Naive thymus-derived CD8-positive, alpha-beta T cell (primary cell): ENCODE results near the gene SDF4. TPM values are rescaled to one million over a fixed set of nuclear protein-coding genes. Genes with fewer than 3 reads are reported as not detected.

ENCODE experiments used
- ATAC-seq, 2 donors: fragments of 150-1000 bp; cut with Tn5 transposase in 1 of 2; sonication (Bioruptor Pico), chemical (Tn5 transposase) in 1 of 2; 1 replicate in 1 of 2; 2 replicates in 1 of 2; pipeline ENCODE4 v1.10.0; 2021; ENCODE audit warnings: mild to moderate bottlenecking in 2 of 2, moderate library complexity in 2 of 2
- POLR2A ChIA-PET: fragments of 350-600 bp; sonication (Branson Sonifier 250); formaldehyde crosslinking; loops from one replicate; lab custom pipeline; 2021; ENCODE audit warnings: antibody characterized with exemption; lab: Charles Lee
- DNase-seq, 10 donors: peaks; one replicate each; pipeline versions ENCODE4 v3.0.0 to v3.0.0-alpha.2; 2020 to 2022
- H3K27ac Mint-ChIP-seq, 10 donors: one replicate each; pipeline ENCODE4 v1.8.0; 2020 to 2022; ENCODE audit warnings: mild to moderate bottlenecking in 10 of 10, mixed read lengths in 10 of 10, moderate library complexity in 4 of 10, inconsistent platforms in 1 of 10
- H3K27me3 Mint-ChIP-seq, 5 donors: one replicate each; pipeline ENCODE4 v1.8.0; 2021 to 2022; ENCODE audit warnings: mixed read lengths in 5 of 5
- H3K36me3 Mint-ChIP-seq, 3 donors: one replicate each; pipeline ENCODE4 v1.8.0; 2020 to 2022; ENCODE audit warnings: mixed read lengths in 3 of 3, mild to moderate bottlenecking in 2 of 3, inconsistent platforms in 1 of 3
- H3K4me1 Mint-ChIP-seq, 4 donors: one replicate each; pipeline ENCODE4 v1.8.0; 2021 to 2022; ENCODE audit warnings: mixed read lengths in 4 of 4
- H3K4me3 Mint-ChIP-seq, 10 donors: one replicate each; pipeline ENCODE4 v1.8.0; 2020 to 2022; ENCODE audit warnings: mild to moderate bottlenecking in 10 of 10, mixed read lengths in 10 of 10, moderate library complexity in 6 of 10, inconsistent platforms in 1 of 10
- H3K9me3 Mint-ChIP-seq, 9 donors: one replicate each; pipeline ENCODE4 v1.8.0; 2020 to 2022; ENCODE audit warnings: mixed read lengths in 9 of 9, mild to moderate bottlenecking in 3 of 9, inconsistent platforms in 1 of 9, moderate library complexity in 1 of 9
- polyA plus RNA-seq, 3 donors: library from polyadenylated mRNA; unstranded; fragments of 300-500 nt; fragmentation: Illumina TruSeq; gene quantifications; one replicate each; pipeline ENCODE4 v1.2.3, GENCODE V29; 2021
- total RNA-seq, 8 experiments: library from RNA in 2 of 8; stranded (reverse) in 2 of 8; gene quantifications; one replicate each; pipeline ENCODE4 v1.2.3 and lab custom pipeline; 2021 to 2026

The SDF4 gene
- total and polyA plus RNA-seq, 5 experiments from 2014 or later: 73.8 to 115 (median 86.3) TPM

- ATAC-seq: no peak
- peaks cover 11 to 33% (median 20%) of the 10 kb centered on the region in 4 donors for H3K4me1 Mint-ChIP-seq
- DNase-seq: peak in 1 of 10 donors; percentile 37
- no peaks in the 10 kb centered on the region for H3K36me3 Mint-ChIP-seq
- no peaks in the 10 kb centered on the region for H3K9me3 Mint-ChIP-seq
- POLR2A ChIA-PET: interaction anchor here (0.8 to 2.4 kb wide), 4 partner anchors 8 to 99 kb away, joined by 3 to 11 read pairs (median 4); no protein-coding TSS in a partner anchor
- H3K27ac Mint-ChIP-seq: peak overlapping the region in 3 of 10 donors; percentile 15 to 53 (median 28)
- peak overlapping the region in 7 of 10 donors; percentile 10 to 64 (median 38) for H3K4me3 Mint-ChIP-seq
- H3K27me3 Mint-ChIP-seq: peaks cover 0 to 6% (median 4%) of the 10 kb centered on the region in 5 donors
These were observed 58.6 kb downstream of the SDF4 start for GRCh38 chr1:1173061-1173792.

GRCh38 chr1:1171546-1172340 lies 60.1 kb downstream of the SDF4 start:
- H3K4me3 Mint-ChIP-seq: peak overlapping the region; percentile 12 to 81 (median 62)
- H3K4me1 Mint-ChIP-seq: peaks cover 7 to 33% (median 18%) of the 10 kb centered on the region in 4 donors
- peak; percentile 5 to 75 (median 52) for DNase-seq
- POLR2A ChIA-PET: interaction anchor here (1.3 to 2.4 kb wide), 2 partner anchors 10 to 13 kb away, joined by 5 to 11 read pairs; no protein-coding TSS in a partner anchor
- H3K27ac Mint-ChIP-seq: peak overlapping the region in 8 of 10 donors; percentile 56 to 97 (median 74)
- no peaks in the 10 kb centered on the region for H3K9me3 Mint-ChIP-seq
- ATAC-seq: peak; percentile 69 to 72
- H3K27me3 Mint-ChIP-seq: peaks cover 0 to 6% (median under 1%) of the 10 kb centered on the region in 5 donors
- no peaks in the 10 kb centered on the region for H3K36me3 Mint-ChIP-seq

- POLR2A ChIA-PET: interaction anchor here (2.4 kb wide), 1 partner anchor 13 kb away, joined by 11 read pairs; no protein-coding TSS in a partner anchor
- Mint-ChIP-seq H3K27me3 (peaks cover 0 to 6% (median 0%) of the 10 kb centered on the region in 5 donors), H3K4me1 (peaks cover 7 to 33% (median 18%) of the 10 kb centered on the region in 4 donors), H3K27ac (no peak overlapping the region), H3K9me3 (no peaks in the 10 kb centered on the region), H3K36me3 (no peaks in the 10 kb centered on the region), H3K4me3 (peak overlapping the region in 1 of 10 donors; percentile 28)
- DNase-seq (peak in 1 of 10 donors; percentile 63), ATAC-seq (no peak)
These were observed 60.6 kb downstream of the SDF4 start for GRCh38 chr1:1171161-1171545.

- H3K4me3 Mint-ChIP-seq: peak overlapping the region in 4 of 10 donors; percentile 19 to 57 (median 40)
- H3K9me3 Mint-ChIP-seq: no peaks in the 10 kb centered on the region
- H3K27ac Mint-ChIP-seq: peak overlapping the region in 3 of 10 donors; percentile 27 to 69 (median 34)
- H3K27me3 Mint-ChIP-seq: peaks cover 0 to 6% (median 0%) of the 10 kb centered on the region in 5 donors
- DNase-seq: peak in 2 of 10 donors; percentile 6 to 61
- peaks cover 9 to 30% (median 22%) of the 10 kb centered on the region in 4 donors for H3K4me1 Mint-ChIP-seq
- POLR2A ChIA-PET: interaction anchor here (0.5 to 2.4 kb wide), 5 partner anchors 11 to 332 kb away, joined by 4 to 11 read pairs (median 5); no protein-coding TSS in a partner anchor
- ATAC-seq: no peak
- no peaks in the 10 kb centered on the region for H3K36me3 Mint-ChIP-seq
These were observed 61.3 kb downstream of the SDF4 start for GRCh38 chr1:1170215-1171091.

- Mint-ChIP-seq H3K27me3 (peaks cover 0 to 6% (median 0%) of the 10 kb centered on the region in 5 donors), H3K4me3 (peak overlapping the region in 3 of 10 donors; percentile 38 to 57 (median 41)), H3K4me1 (peaks cover 9 to 27% (median 22%) of the 10 kb centered on the region in 4 donors), H3K36me3 (no peaks in the 10 kb centered on the region), H3K27ac (peak overlapping the region in 1 of 10 donors; percentile 69), H3K9me3 (no peaks in the 10 kb centered on the region)
- ATAC-seq (no peak), DNase-seq (peak in 2 of 10 donors; percentile 14 to 59)
- POLR2A ChIA-PET: interaction anchor here (0.5 to 2.0 kb wide), 4 partner anchors 10 to 332 kb away, joined by 4 to 7 read pairs (median 4); no protein-coding TSS in a partner anchor
These were observed 62.2 kb downstream of the SDF4 start for GRCh38 chr1:1169429-1170214.

- POLR2A ChIA-PET: interaction anchor here (2.0 kb wide), 1 partner anchor 11 kb away, joined by 7 read pairs; no protein-coding TSS in a partner anchor
These were observed 63.1 kb downstream of the SDF4 start for GRCh38 chr1:1168451-1169411.

GRCh38 chr1:1167841-1168450 lies 63.9 kb downstream of the SDF4 start:
- DNase-seq: peak in 1 of 10 donors; percentile 3
- no peak overlapping the region for H3K4me3 Mint-ChIP-seq
- H3K9me3 Mint-ChIP-seq: no peaks in the 10 kb centered on the region
- H3K27ac Mint-ChIP-seq: no peak overlapping the region
- peaks cover 9 to 21% (median 17%) of the 10 kb centered on the region in 4 donors for H3K4me1 Mint-ChIP-seq
- no peak for ATAC-seq
- H3K27me3 Mint-ChIP-seq: peaks cover 0 to 6% (median 0%) of the 10 kb centered on the region in 5 donors
- POLR2A ChIA-PET: interaction anchor here (2.3 kb wide), 1 partner anchor 10 kb away, joined by 6 read pairs; no protein-coding TSS in a partner anchor
- no peaks in the 10 kb centered on the region for H3K36me3 Mint-ChIP-seq

More at GRCh38 chr1:1168451-1169411, 63.1 kb downstream of the SDF4 start:
- H3K36me3 Mint-ChIP-seq: no peaks in the 10 kb centered on the region
- no peak for ATAC-seq
- H3K9me3 Mint-ChIP-seq: no peaks in the 10 kb centered on the region
- peaks cover 0 to 6% (median 0%) of the 10 kb centered on the region in 5 donors for H3K27me3 Mint-ChIP-seq
- H3K4me1 Mint-ChIP-seq: peaks cover 9 to 22% (median 20%) of the 10 kb centered on the region in 4 donors
- DNase-seq: peak in 2 of 10 donors; percentile 6 to 54
- no peak overlapping the region for H3K4me3 Mint-ChIP-seq
- no peak overlapping the region for H3K27ac Mint-ChIP-seq

- H3K4me3 Mint-ChIP-seq: no peak overlapping the region
- H3K9me3 Mint-ChIP-seq: no peaks in the 10 kb centered on the region
- H3K4me1 Mint-ChIP-seq: peaks cover 9 to 19% (median 14%) of the 10 kb centered on the region in 4 donors
- POLR2A ChIA-PET: interaction anchor here (2.3 kb wide), 1 partner anchor 10 kb away, joined by 6 read pairs; no protein-coding TSS in a partner anchor
- no peak overlapping the region for H3K27ac Mint-ChIP-seq
- no peaks in the 10 kb centered on the region for H3K36me3 Mint-ChIP-seq
- peaks cover 0 to 6% (median 0%) of the 10 kb centered on the region in 5 donors for H3K27me3 Mint-ChIP-seq
- DNase-seq: peak in 2 of 10 donors; percentile 4 to 57
- ATAC-seq: no peak
These were observed 64.4 kb downstream of the SDF4 start for GRCh38 chr1:1167398-1167821.
